Right lobe of liver (tissue), 4 donors: ENCODE measurements around the gene GGACT.

ENCODE experiments used
- CTCF ChIP-seq, 4 donors: fragments of 200-600 bp in 3 of 4; fragments of 450-650 bp in 1 of 4; IDR thresholded peaks; one replicate each; pipeline versions ENCODE4 v1.5.1 to v1.8.0; 2016 to 2022; ENCODE audit warnings: antibody characterized with exemption in 4 of 4, mild to moderate bottlenecking in 2 of 4
- POLR2A ChIP-seq: fragments of 450-650 bp; IDR thresholded peaks from one replicate; pipeline ENCODE4 v1.6.1; 2017; ENCODE audit warnings: antibody characterized with exemption, mild to moderate bottlenecking
- donor health status: DM: no; HTN: no; CAD: no.
- donor health status: DM: no; HTN: no; CAD: no.
- donor health status: DM: no; HTN: yes; CAD: no.

- TF ChIP-seq CTCF (IDR thresholded peaks at IDR 0.05) (no peak), POLR2A (no peak)
Observed at GRCh38 chr13:100559886-100560285, 28.7 kb downstream of the GGACT start.
